Karpas-422 (cell line): ENCODE results near the gene LCNL1. TPM values are rescaled to one million over a fixed set of nuclear protein-coding genes. Genes with fewer than 3 reads are reported as not detected.

Experiments
- DNase-seq: peaks from one replicate; pipeline ENCODE4 v3.0.0-alpha.2; 2015
- H2AFZ ChIP-seq: fragments of 200-600 bp; sonication (generic); 2 replicates; pipeline ENCODE4 v1.6.1; 2014; ENCODE audit warnings: antibody characterized with exemption, low read length, mixed read lengths
- H3K27ac ChIP-seq: fragments of 200-600 bp; sonication (generic); 2 replicates; pipeline ENCODE4 v1.5.1; 2014; ENCODE audit warnings: mild to moderate bottlenecking, low read length, moderate library complexity
- H3K27me3 ChIP-seq: fragments of 200-600 bp; sonication (generic); 2 replicates; pipeline ENCODE4 v1.6.1; 2014; ENCODE audit warnings: low read length, mixed read lengths
- H3K36me3 ChIP-seq: fragments of 200-600 bp; sonication (generic); 2 replicates; pipeline ENCODE4 v1.6.1; 2014; ENCODE audit warnings: low read length, mixed read lengths; ENCODE audit not compliant: insufficient read depth
- H3K4me1 ChIP-seq: fragments of 200-600 bp; sonication (generic); 2 replicates; pipeline ENCODE4 v1.6.1; 2014; ENCODE audit warnings: mild to moderate bottlenecking, low read length, mixed read lengths
- H3K4me2 ChIP-seq: fragments of 200-600 bp; sonication (generic); 2 replicates; pipeline ENCODE4 v1.6.1; 2014; ENCODE audit warnings: low read length, low read depth, mild to moderate bottlenecking; ENCODE audit not compliant: poor library complexity, severe bottlenecking
- H3K4me3 ChIP-seq: fragments of 200-600 bp; sonication (generic); 2 replicates; pipeline ENCODE4 v1.5.1; 2014; ENCODE audit warnings: mild to moderate bottlenecking, antibody characterized with exemption, low read length, mixed read lengths
- H3K79me2 ChIP-seq: fragments of 200-600 bp; sonication (generic); 2 replicates; pipeline ENCODE4 v1.6.1; 2014; ENCODE audit warnings: mild to moderate bottlenecking, low read length, mixed read lengths
- H3K9ac ChIP-seq: fragments of 200-600 bp; sonication (generic); 2 replicates; pipeline ENCODE4 v1.6.0; 2014; ENCODE audit warnings: low read length
- H3K9me2 ChIP-seq: fragments of 200-600 bp; sonication (generic), shearing (Covaris generic); replicated peaks from 2 replicates; pipeline ENCODE4 v1.6.0; 2014; ENCODE audit warnings: mild to moderate bottlenecking, low read length, moderate library complexity; ENCODE audit not compliant: insufficient read depth
- H3K9me3 ChIP-seq: fragments of 300-700, 200-600 bp; sonication (generic); 2 replicates; pipeline ENCODE4 v1.6.1; 2014; ENCODE audit warnings: low read length, mixed read lengths
- H4K20me1 ChIP-seq: fragments of 200-600 bp; sonication (generic); 2 replicates; pipeline ENCODE4 v1.6.1; 2014; ENCODE audit warnings: mild to moderate bottlenecking, antibody characterized with exemption, low read length, low read depth; ENCODE audit not compliant: insufficient read depth
- total RNA-seq: library from RNA; depleted of rRNA; stranded (reverse); fragments of >200 nt; shearing (Covaris generic); gene quantifications from 2 replicates; pipeline ENCODE4 v1.2.3, GENCODE V29; 2014; ENCODE audit warnings: low replicate concordance

Gene LCNL1
- total RNA-seq, 1 experiment from 2014 or later = not detected

DNA sequence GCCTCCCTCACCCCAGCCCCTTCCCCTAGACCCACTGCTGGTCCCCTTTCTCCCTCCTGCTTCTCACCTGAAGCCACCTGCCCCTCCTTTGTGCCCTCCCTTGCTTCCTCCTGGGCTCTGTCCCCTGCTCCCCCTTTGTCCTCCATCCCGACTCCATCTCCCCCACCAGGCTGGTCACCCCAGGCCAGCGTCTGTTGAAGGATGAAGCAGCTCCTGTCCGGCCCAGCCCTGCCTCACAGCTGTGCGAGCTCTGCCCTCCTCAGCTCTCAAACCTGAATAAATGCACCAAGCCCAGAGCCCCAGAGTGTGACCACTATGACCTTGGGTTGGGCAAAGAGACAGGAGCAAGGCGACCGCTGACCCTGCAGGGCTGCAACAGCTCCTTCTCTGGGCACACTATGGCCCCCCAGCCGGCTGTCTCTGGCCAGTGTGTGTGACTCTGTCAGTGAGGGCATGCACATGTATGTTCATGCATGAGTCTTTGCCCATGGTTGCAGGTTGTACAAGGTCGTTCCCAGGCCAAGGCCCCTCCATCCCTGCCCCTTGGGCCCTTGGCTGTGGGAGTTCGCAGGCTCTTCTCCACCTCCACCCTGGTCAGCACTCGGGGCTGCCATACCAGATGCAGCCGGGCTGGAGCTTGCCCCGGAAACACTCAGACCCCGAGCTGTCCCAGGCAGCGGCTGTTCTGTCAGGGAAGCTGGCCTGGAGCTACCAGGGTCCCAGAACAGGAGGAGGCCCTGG lies 27.4 kb upstream of the LCNL1 start:
- no peak overlapping the region for H3K9ac ChIP-seq

DNA sequence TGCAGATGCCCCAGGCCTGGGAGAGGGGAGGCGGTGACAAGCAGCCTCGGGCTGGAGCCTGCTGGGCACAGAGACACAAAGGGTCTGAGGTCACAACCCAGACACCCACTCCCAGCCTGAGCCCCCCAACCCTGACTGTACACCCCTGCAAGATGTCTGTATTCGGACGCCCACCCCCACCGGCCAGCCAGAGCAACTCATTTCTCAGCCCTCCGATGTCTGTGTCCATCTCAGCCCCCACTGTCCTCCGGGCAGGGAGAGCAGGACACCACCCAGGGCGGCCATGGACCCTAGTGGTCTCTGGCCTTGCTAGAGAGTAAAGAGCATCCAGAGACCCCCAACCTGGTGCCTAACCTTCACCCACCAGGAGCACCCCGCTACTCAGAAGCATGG lies 26.9 kb upstream of the LCNL1 start:
- no peak overlapping the region for H3K9ac ChIP-seq

More for the DNA sequence above, 27.4 kb upstream of the LCNL1 start:
- no peak for DNase-seq
- Histone ChIP-seq H2AFZ (no peak overlapping the region), H3K27me3 (no peaks in the 10 kb centered on the region), H4K20me1 (no peaks in the 10 kb centered on the region), H3K4me1 (peaks cover 3% of the 10 kb centered on the region), H3K79me2 (no peaks in the 10 kb centered on the region), H3K4me2 (no peak overlapping the region), H3K9me3 (no peaks in the 10 kb centered on the region), H3K36me3 (no peaks in the 10 kb centered on the region), H3K4me3 (no peak overlapping the region), H3K9me2 (no peaks in the 10 kb centered on the region), H3K27ac (no peak overlapping the region)

DNA sequence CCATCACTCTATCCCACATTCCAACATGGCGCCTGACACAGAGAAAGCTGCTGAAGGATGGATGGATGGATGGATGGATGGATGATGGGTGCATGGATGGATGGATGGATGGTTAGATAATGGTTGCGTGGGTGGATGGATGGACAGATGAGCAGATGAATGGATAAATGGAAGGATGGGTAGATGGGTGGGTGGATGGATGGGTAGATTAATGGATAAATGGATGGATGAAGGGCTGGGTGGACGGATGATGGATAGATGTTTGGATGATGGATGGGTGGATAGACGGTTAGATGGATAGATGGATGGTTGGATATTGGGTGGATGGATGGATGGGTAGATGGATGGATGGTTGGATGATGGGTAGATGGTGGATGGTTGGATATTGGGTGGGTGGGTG lies 26.2 kb upstream of the LCNL1 start:
- Histone ChIP-seq H3K9ac (no peak overlapping the region), H2AFZ (no peak overlapping the region), H3K79me2 (no peaks in the 10 kb centered on the region), H3K9me3 (no peaks in the 10 kb centered on the region), H3K27me3 (no peaks in the 10 kb centered on the region), H3K36me3 (no peaks in the 10 kb centered on the region), H3K4me3 (no peak overlapping the region), H3K9me2 (no peaks in the 10 kb centered on the region), H3K27ac (no peak overlapping the region), H3K4me2 (no peak overlapping the region), H3K4me1 (no peaks in the 10 kb centered on the region), H4K20me1 (0 out of 2 replicates have a peak, but pooled peaks cover 3% of the 10 kb centered on the region)
- DNase-seq = no peak

More for the DNA sequence above, 26.9 kb upstream of the LCNL1 start:
- H3K4me2 ChIP-seq = no peak overlapping the region
- no peaks in the 10 kb centered on the region for H3K4me1 ChIP-seq
- H3K9me3 ChIP-seq = no peaks in the 10 kb centered on the region
- no peak overlapping the region for H2AFZ ChIP-seq
- no peaks in the 10 kb centered on the region for H3K79me2 ChIP-seq
- DNase-seq = no peak
- no peak overlapping the region for H3K4me3 ChIP-seq
- no peak overlapping the region for H3K27ac ChIP-seq
- no peaks in the 10 kb centered on the region for H3K36me3 ChIP-seq
- no peaks in the 10 kb centered on the region for H3K27me3 ChIP-seq
- H3K9me2 ChIP-seq = no peaks in the 10 kb centered on the region
- 0 out of 2 replicates have a peak, but pooled peaks cover 2% of the 10 kb centered on the region for H4K20me1 ChIP-seq

DNA sequence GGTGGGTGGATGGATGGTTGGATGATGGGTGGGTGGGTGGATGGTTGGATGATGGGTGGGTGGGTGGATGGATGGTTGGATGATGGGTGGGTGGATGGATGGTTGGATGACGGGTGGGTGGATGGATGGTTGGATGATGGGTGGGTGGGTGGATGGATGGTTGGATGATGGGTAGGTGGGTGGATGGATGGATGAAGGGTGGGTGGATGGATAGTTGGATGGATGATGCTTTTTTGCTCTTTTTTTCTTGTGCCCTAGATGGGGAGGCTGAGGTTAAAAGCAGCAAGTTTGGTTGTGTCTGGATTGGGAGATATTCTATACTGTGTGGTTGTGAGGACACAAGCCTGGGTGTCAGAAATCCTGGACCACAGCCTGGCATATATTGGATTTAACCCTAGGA lies 25.3 kb upstream of the LCNL1 start:
- no peaks in the 10 kb centered on the region for H3K4me1 ChIP-seq
- no peaks in the 10 kb centered on the region for H3K79me2 ChIP-seq
- H3K4me3 ChIP-seq = no peak overlapping the region
- H4K20me1 ChIP-seq = 0 out of 2 replicates have a peak, but pooled peaks cover 3% of the 10 kb centered on the region
- H3K4me2 ChIP-seq = no peak overlapping the region
- H3K27me3 ChIP-seq = no peaks in the 10 kb centered on the region
- no peaks in the 10 kb centered on the region for H3K9me2 ChIP-seq
- H3K9ac ChIP-seq = no peak overlapping the region
- no peaks in the 10 kb centered on the region for H3K36me3 ChIP-seq
- H3K9me3 ChIP-seq = no peaks in the 10 kb centered on the region
- DNase-seq = no peak
- no peak overlapping the region for H2AFZ ChIP-seq
- H3K27ac ChIP-seq = no peak overlapping the region

DNA sequence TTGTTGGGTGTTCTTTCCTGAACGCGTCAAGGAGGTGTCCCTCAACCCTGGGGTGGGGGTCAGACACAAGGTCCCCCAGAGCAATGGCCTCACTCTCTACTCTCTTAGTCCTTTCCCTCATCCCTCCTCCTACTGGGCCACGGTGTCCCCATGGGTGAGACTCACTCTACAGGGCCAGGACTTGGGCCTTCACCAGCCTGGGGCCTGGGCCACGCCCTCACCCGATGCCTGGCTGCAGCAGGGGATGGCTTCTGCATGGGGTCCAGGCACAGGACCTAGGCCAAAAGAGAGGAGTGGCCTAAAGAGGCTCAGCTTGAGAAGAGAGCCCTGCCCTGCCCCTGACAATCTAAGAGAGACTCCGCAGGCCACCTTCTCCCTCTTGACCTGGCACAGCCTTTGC lies 24.9 kb upstream of the LCNL1 start:
- Histone ChIP-seq H3K36me3 (no peaks in the 10 kb centered on the region), H3K9ac (no peak overlapping the region), H3K4me3 (no peak overlapping the region), H3K27ac (no peak overlapping the region), H3K4me2 (no peak overlapping the region), H2AFZ (no peak overlapping the region), H3K9me3 (no peaks in the 10 kb centered on the region), H3K9me2 (no peaks in the 10 kb centered on the region), H4K20me1 (0 out of 2 replicates have a peak, but pooled peaks cover 3% of the 10 kb centered on the region), H3K4me1 (no peaks in the 10 kb centered on the region), H3K27me3 (no peaks in the 10 kb centered on the region), H3K79me2 (no peaks in the 10 kb centered on the region)
- no peak for DNase-seq

DNA sequence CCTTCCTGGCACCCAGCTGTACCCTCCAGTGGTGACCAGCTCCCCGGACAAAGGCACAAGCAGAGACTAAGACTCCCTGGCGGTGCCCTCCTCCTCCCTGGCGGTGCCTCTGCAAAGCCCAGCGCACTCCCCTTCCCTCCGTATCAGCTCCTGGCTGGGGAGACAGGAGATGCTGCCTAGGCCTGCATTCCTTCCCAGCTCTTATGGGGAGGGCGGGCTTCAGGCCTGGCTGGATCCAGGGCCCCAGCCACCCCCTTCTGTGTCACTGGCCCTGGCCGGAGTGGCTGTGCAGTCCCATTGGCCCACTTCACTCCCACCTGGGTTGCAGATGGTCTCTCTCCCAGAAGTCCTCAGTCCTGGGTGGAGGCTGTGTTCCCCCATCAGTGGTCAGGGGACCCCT lies 24.3 kb upstream of the LCNL1 start:
- no peak overlapping the region for H3K4me3 ChIP-seq
- H3K27me3 ChIP-seq = no peaks in the 10 kb centered on the region
- DNase-seq = no peak
- H3K27ac ChIP-seq = no peak overlapping the region
- H2AFZ ChIP-seq = no peak overlapping the region
- H3K9me3 ChIP-seq = no peaks in the 10 kb centered on the region
- no peaks in the 10 kb centered on the region for H3K9me2 ChIP-seq
- no peak overlapping the region for H3K9ac ChIP-seq
- H3K4me1 ChIP-seq = no peaks in the 10 kb centered on the region
- no peaks in the 10 kb centered on the region for H3K79me2 ChIP-seq
- 0 out of 2 replicates have a peak, but pooled peaks cover 3% of the 10 kb centered on the region for H4K20me1 ChIP-seq
- no peak overlapping the region for H3K4me2 ChIP-seq
- H3K36me3 ChIP-seq = no peaks in the 10 kb centered on the region

DNA sequence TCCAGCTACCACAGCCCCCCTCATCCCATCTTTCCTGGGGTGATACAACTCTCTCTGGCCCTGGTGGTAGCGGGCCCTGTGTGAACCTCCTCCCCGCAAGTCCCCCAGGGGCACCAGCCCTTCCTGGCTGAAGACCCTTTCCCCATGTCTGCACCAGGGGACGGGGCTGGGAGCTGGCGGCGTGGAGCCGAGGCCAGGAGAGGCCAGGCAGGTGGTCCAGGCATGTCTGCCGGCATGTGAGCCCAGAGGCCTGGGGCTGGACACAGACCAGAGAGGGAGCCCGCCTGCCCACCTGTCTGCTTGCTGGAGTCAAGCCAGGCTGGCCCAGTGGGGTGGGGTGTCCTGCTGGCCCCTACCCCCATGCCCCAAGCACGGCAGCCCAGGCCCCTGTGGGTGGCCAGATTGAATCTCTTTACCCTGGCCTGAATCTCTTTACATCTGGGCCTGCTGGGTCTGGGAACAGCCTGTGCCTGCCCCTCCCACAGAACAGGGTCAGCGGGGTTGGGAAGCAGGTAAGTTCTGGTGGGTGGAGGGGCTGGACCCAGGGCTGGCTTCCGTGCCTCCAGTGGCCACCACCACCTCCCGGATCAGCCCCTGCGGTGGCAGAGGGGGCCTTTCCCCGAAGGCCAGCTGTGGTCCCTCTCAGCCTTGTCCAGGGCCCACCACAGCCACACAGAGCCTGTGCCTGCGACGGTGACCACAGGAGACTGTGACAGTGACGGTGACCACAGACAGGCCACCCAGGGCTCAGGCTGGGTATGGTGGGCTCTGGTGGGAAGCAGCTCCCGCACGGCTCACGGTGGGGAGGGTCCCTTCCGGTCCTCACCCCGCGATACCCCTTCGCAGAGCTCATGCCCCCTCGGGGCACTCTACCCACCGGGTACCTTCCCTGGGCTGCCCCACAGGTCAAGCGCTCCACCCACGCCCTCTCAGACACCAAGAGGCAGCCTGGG lies 23.6 kb upstream of the LCNL1 start:
- Histone ChIP-seq H3K27ac (no peak overlapping the region), H3K4me1 (no peaks in the 10 kb centered on the region), H3K79me2 (no peaks in the 10 kb centered on the region), H3K36me3 (no peaks in the 10 kb centered on the region), H4K20me1 (0 out of 2 replicates have a peak, but pooled peaks cover 3% of the 10 kb centered on the region), H3K9me2 (no peaks in the 10 kb centered on the region), H2AFZ (no peak overlapping the region), H3K4me3 (no peak overlapping the region), H3K4me2 (no peak overlapping the region), H3K9ac (no peak overlapping the region), H3K27me3 (no peaks in the 10 kb centered on the region), H3K9me3 (no peaks in the 10 kb centered on the region)
- no peak for DNase-seq
